IMR-90 (cell line): ENCODE measurements around the gene PTPRN2.

Experiments used
- MXI1 ChIP-seq: IDR thresholded peaks from 2 replicates; pipeline ENCODE4 v1.6.1; 2012; ENCODE audit warnings: low read depth, mild to moderate bottlenecking, low read length, moderate library complexity, borderline replicate concordance
- NFE2L2 ChIP-seq: fragments of 150-350 bp; IDR thresholded peaks from 2 replicates; pipeline ENCODE4 v1.6.1; 2016; ENCODE audit warnings: low read depth, mild to moderate bottlenecking, low read length
- POLR2A ChIP-seq: IDR thresholded peaks from 2 replicates; pipeline ENCODE4 v1.6.1; 2012; ENCODE audit warnings: mild to moderate bottlenecking, low read depth, low read length
- RAD21 ChIP-seq: IDR thresholded peaks from 2 replicates; pipeline ENCODE4 v1.6.1; 2012; ENCODE audit warnings: low read length, improper control_type of control experiment
- RFX5 ChIP-seq: IDR thresholded peaks from 2 replicates; pipeline ENCODE4 v1.8.0; 2012; ENCODE audit warnings: low read depth, mild to moderate bottlenecking, low read length, moderate library complexity
- SMC3 ChIP-seq: fragments of 150-350 bp; IDR thresholded peaks from 2 replicates; pipeline ENCODE4 v1.6.1; 2016; ENCODE audit warnings: low read depth, mild to moderate bottlenecking, antibody characterized with exemption, low read length, moderate library complexity
- TF ChIP-seq, protein P1 (sequence below): conservative IDR thresholded peaks from 2 replicates; pipeline ENCODE4 v1.5.1; 2012; ENCODE audit warnings: mild to moderate bottlenecking, low read depth, low read length, improper control_type of control experiment

- TF ChIP-seq POLR2A: no peak
- TF ChIP-seq, protein P1, sequence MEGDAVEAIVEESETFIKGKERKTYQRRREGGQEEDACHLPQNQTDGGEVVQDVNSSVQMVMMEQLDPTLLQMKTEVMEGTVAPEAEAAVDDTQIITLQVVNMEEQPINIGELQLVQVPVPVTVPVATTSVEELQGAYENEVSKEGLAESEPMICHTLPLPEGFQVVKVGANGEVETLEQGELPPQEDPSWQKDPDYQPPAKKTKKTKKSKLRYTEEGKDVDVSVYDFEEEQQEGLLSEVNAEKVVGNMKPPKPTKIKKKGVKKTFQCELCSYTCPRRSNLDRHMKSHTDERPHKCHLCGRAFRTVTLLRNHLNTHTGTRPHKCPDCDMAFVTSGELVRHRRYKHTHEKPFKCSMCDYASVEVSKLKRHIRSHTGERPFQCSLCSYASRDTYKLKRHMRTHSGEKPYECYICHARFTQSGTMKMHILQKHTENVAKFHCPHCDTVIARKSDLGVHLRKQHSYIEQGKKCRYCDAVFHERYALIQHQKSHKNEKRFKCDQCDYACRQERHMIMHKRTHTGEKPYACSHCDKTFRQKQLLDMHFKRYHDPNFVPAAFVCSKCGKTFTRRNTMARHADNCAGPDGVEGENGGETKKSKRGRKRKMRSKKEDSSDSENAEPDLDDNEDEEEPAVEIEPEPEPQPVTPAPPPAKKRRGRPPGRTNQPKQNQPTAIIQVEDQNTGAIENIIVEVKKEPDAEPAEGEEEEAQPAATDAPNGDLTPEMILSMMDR: no peak
- TF ChIP-seq RFX5: no peak
- no peak for TF ChIP-seq RAD21
- TF ChIP-seq NFE2L2: no peak
- no peak for TF ChIP-seq SMC3
- TF ChIP-seq MXI1: no peak
Measured at GRCh38 chr7:158538156-158538946, 49.3 kb downstream of the PTPRN2 start.
